T-helper 1 cell treated with Interleukin-12 subunit alpha and Interleukin-12 subunit beta and Interleukin-4 antibody, amounts not matched to agents 30 μg/mL and 1 μg/mL, for 36 hours (primary cell): ENCODE data around the gene GRIK1.

ENCODE experiments used
- H3K27ac Mint-ChIP-seq: one replicate; pipeline ENCODE4 v1.8.0; 2021; ENCODE audit warnings: mild to moderate bottlenecking, mixed read lengths
- H3K27me3 Mint-ChIP-seq: one replicate; pipeline ENCODE4 v1.8.0; 2021; ENCODE audit warnings: low read depth, mixed read lengths
- H3K36me3 Mint-ChIP-seq: one replicate; pipeline ENCODE4 v1.8.0; 2021; ENCODE audit warnings: low read depth, mixed read lengths
- H3K4me1 Mint-ChIP-seq: one replicate; pipeline ENCODE4 v1.8.0; 2021; ENCODE audit warnings: low read depth, mixed read lengths
- H3K4me3 Mint-ChIP-seq: one replicate; pipeline ENCODE4 v1.8.0; 2021; ENCODE audit warnings: mild to moderate bottlenecking, moderate library complexity, mixed read lengths
- H3K9me3 Mint-ChIP-seq: one replicate; pipeline ENCODE4 v1.8.0; 2021; ENCODE audit warnings: mixed read lengths

The GRIK1 gene

DNA sequence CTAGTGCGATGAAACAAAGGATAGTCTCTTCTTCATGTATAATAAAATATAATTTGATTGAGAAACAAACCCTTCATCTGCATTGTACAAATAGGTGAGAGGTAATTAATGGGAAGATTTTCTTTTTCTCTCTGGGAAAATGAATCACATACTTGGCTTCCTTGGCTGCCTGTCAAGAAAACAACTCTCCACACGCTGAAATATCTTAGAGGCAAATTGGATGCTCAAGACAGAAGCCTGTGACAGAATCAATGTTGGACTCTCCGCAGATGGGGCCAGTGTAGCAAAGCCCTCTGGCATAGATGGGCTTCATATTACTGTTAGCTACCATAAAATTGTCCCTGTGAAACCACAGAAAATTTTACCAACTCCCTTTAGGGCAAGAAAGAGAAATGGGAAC is 186.6 kb downstream of the GRIK1 start:
- Mint-ChIP-seq H3K27ac (no peak overlapping the region), H3K4me3 (no peak overlapping the region), H3K36me3 (no peaks in the 10 kb centered on the region), H3K4me1 (no peaks in the 10 kb centered on the region), H3K9me3 (no peaks in the 10 kb centered on the region), H3K27me3 (no peaks in the 10 kb centered on the region)

DNA sequence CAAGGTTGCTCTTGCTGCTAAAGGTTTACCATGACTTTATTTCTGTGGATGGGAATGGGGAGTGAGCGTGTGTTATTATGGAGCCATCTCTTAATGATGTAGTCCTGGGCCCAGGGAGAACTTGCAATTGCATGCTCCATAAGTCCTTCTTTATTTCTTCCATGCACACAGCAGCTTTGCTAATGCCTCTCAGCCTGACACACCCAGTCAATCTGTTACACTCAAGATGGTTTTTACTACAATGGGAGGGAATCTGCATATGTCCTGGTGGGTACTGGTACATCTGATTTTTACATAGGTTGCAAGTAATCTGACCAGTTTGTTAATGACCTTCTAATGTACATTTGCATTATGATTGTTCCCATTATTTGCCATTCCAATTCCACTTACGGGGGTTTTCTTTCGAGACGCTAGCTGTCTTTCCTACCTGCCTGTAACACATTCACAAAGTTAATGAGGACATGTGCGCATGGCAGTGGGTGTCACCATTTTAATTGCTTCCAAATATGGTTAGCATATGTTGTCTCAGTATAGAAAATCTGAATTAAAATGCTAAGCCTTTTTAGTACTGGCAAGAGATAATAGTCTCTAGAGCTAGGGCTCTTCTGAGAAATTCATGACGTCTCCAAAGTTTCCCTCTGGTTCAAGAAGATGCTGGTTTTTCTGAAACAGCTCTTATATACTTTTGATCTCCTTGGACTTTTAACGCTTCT is 188.2 kb downstream of the GRIK1 start:
- Mint-ChIP-seq H3K27ac (no peak overlapping the region), H3K27me3 (no peaks in the 10 kb centered on the region), H3K4me3 (no peak overlapping the region), H3K9me3 (no peaks in the 10 kb centered on the region), H3K36me3 (no peaks in the 10 kb centered on the region), H3K4me1 (no peaks in the 10 kb centered on the region)

DNA sequence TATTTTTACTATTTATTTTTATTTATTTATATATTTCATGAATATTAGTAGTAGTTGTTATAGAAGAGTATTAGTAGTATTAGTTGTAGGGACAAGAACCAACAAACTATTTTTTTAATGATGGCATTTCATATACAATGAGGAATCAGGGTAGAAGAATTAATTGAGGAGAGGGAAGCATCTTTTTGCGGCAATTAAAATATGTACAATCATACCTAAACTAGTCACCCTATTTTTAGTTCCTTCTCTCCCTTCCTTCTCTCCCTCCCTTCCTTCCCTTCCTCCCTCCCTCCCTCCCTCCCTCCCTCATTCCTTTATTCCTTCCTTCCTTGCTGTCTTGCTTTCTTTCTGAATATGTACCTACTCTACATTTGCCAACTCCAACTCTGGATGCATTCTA is 189.8 kb downstream of the GRIK1 start:
- H3K9me3 Mint-ChIP-seq, result no peaks in the 10 kb centered on the region
- no peak overlapping the region for H3K27ac Mint-ChIP-seq
- no peak overlapping the region for H3K4me3 Mint-ChIP-seq
- H3K27me3 Mint-ChIP-seq, result no peaks in the 10 kb centered on the region
- no peaks in the 10 kb centered on the region for H3K36me3 Mint-ChIP-seq
- no peaks in the 10 kb centered on the region for H3K4me1 Mint-ChIP-seq

DNA sequence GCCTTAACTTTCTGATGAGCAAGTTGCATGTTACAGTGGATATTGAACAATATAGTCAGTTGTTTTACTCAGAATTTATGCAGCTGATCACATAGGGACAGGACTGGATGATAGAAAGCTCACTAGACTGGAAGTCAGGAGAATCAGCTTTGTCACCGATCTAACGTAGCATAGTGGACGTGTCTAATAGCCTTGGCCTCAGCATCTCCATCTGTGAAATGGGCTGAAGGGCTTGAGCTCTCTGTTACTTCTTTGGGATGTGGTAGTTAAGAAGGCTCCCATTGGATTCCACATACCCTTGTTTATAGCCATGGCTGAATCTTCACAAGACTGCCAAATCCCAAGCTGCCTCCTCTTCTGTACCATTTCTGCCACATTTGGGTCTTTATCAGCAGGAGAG is 190.6 kb downstream of the GRIK1 start:
- Mint-ChIP-seq H3K9me3 (no peaks in the 10 kb centered on the region), H3K4me3 (no peak overlapping the region), H3K27ac (no peak overlapping the region), H3K36me3 (no peaks in the 10 kb centered on the region), H3K4me1 (no peaks in the 10 kb centered on the region), H3K27me3 (no peaks in the 10 kb centered on the region)

DNA sequence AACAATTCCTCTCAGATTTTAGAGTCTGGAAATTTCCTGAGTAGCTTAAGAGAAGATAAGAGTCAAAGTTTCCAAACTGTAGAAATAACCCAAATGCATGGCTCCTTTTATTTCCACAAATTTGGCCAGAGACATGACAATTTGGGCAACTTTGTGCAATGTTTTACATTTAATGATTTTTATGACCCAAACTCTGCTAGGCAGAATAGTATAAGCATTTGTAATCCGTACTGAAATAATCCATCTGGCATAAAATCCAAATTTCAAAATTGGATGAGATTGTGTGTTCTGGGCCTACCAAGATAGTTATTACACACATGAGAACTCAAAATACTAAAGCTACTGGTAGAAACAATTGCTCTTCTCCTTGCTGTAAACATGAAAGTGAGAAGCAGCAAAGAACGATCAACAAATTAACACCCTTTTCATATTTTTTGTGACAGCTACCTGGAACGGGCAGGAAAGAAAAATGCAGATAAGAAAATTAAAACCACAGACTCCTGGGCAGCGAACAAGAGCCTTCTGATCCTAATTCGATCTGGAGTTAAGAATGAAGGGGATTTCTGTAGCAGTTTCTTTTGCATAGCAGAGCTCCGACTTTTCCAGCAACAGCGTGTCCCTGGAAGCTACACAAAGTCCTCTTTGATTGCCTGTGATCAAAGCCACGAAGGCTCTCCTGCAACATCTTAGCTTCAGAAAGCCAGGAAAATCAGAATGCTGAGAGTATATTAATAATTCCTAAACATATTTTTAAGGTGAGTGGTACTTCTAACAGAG is 191.2 kb downstream of the GRIK1 start:
- Mint-ChIP-seq H3K27me3 (no peaks in the 10 kb centered on the region), H3K36me3 (no peaks in the 10 kb centered on the region), H3K4me1 (no peaks in the 10 kb centered on the region)

DNA sequence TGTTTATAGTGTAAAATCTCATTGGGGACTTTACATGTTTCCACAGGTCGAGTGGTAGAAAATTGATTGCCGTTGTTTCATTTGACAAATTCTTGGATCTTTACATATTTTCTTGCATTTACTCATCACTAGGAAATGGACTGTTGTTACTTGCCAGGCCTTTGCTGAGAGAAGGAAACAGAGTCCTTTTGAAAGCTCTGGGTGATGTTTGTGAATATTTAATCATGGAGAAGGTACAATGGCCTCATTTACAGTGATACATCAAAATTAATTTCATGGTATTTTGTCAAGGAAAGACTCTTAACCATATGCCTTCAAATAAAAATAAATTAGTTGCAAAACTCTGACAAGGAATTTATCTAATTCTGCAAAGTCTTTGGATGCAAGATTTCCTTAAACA is 198.0 kb downstream of the GRIK1 start:
- no peak overlapping the region for H3K27ac Mint-ChIP-seq
- H3K4me1 Mint-ChIP-seq, result no peaks in the 10 kb centered on the region
- H3K36me3 Mint-ChIP-seq, result no peaks in the 10 kb centered on the region
- H3K4me3 Mint-ChIP-seq, result no peak overlapping the region
- H3K27me3 Mint-ChIP-seq, result no peaks in the 10 kb centered on the region
- H3K9me3 Mint-ChIP-seq, result no peaks in the 10 kb centered on the region

More for the DNA sequence above, 191.2 kb downstream of the GRIK1 start:
- no peak overlapping the region for H3K4me3 Mint-ChIP-seq
- no peak overlapping the region for H3K27ac Mint-ChIP-seq
- H3K9me3 Mint-ChIP-seq, result no peaks in the 10 kb centered on the region

DNA sequence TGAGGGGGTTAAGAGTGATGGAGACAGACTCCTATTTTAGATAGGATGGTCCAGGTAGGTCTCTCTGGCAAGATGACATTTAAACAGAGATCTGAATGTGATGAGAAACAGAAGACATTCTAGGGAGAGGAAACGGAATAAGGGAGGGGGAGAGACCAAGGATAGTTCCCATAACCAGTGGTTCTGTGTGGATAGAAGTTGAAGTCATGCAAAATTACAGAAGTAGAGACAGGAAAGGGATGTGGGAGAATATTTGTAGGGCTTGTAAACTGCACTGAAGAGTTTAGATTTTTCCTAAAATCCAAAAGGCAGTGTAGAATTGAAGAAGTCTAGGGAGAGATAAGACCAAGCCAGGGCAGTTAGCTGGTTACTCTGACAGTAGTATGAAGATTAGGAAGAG is 200.6 kb downstream of the GRIK1 start:
- Mint-ChIP-seq H3K9me3 (no peaks in the 10 kb centered on the region), H3K4me3 (no peak overlapping the region), H3K27ac (no peak overlapping the region), H3K36me3 (no peaks in the 10 kb centered on the region), H3K4me1 (no peaks in the 10 kb centered on the region), H3K27me3 (no peaks in the 10 kb centered on the region)

DNA sequence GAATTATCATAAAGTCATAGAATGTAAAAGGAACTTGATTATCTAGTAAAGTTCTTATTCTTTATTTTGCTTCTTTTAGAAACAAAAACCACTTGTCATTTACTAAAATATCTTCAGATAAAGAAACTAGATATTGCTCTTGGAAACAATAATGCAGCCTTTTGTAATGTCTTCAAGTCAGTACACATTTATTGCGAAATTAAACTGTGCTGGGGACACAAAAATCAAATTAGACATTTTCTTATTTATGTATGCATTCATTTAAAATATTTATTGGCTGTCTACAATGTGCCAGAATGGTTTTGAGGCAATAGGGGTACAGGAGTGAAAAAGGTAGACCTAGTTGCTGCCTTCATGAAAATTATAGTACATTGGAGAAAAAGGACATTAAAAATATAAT is 201.1 kb downstream of the GRIK1 start:
- Mint-ChIP-seq H3K36me3 (no peaks in the 10 kb centered on the region), H3K4me1 (no peaks in the 10 kb centered on the region), H3K4me3 (no peak overlapping the region), H3K27me3 (no peaks in the 10 kb centered on the region), H3K9me3 (no peaks in the 10 kb centered on the region), H3K27ac (no peak overlapping the region)

DNA sequence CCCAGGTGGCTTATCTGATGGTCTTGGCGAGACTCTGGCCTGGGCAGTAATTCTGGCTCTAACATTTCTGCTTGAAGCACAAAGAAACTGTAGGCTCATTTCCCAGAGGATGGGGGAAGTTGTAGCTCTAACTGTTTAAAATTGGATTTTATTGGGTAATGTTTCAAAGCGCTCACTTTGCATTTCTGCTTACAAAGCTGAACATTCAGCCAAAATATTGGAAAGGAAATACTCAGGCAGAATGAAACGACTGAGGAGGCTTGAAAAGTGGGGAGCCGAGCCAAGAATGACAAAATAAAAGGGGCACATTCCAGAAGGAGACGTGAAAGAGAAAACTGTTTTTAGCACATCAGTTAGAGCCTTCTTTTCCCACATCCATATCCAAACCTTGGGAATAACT is 202.6 kb downstream of the GRIK1 start:
- Mint-ChIP-seq H3K27ac (no peak overlapping the region), H3K36me3 (no peaks in the 10 kb centered on the region), H3K4me3 (no peak overlapping the region), H3K9me3 (no peaks in the 10 kb centered on the region), H3K27me3 (no peaks in the 10 kb centered on the region), H3K4me1 (no peaks in the 10 kb centered on the region)

DNA sequence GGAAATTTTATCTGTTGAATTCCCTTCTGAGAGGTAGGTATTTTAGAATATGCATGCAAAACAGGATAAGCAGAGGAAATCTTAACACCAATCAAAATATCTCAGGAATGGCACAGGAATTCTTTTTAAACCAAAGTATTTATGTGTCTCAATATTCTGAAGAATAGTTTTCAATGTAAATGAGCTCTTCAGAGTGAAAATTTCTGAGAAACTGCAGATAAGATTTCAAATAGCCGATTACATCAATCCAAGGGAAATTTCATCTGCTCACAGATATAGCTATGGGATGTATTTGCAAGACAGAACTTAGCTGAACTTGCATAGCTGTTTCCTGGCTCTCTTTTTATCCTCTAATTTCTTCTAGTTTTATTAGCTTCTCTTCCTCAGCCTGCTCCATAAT is 209.5 kb downstream of the GRIK1 start:
- Mint-ChIP-seq H3K36me3 (no peaks in the 10 kb centered on the region), H3K9me3 (no peaks in the 10 kb centered on the region), H3K27me3 (no peaks in the 10 kb centered on the region), H3K4me3 (no peak overlapping the region), H3K4me1 (no peaks in the 10 kb centered on the region), H3K27ac (no peak overlapping the region)

DNA sequence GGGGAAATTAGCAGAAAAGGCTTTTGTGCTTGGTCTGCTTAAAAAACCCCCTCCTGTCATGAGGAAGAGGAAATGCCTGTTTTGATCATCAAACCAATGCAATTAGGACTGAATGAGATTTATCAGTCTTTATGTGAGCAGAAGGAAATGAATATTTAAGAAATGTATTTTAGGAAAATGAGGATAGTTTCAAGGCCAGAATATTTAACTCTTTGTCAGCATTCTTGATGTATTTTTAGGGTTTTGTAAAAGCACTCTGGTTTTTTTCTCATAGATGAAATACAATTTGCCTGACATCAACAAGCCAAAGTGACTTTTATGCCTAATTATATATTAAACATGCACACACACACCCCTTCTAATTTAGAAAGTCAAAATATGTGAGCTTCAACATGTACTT is 213.8 kb downstream of the GRIK1 start:
- Mint-ChIP-seq H3K4me1 (no peaks in the 10 kb centered on the region), H3K27ac (no peak overlapping the region), H3K36me3 (no peaks in the 10 kb centered on the region), H3K27me3 (peaks cover 5% of the 10 kb centered on the region), H3K9me3 (no peaks in the 10 kb centered on the region), H3K4me3 (no peak overlapping the region)

DNA sequence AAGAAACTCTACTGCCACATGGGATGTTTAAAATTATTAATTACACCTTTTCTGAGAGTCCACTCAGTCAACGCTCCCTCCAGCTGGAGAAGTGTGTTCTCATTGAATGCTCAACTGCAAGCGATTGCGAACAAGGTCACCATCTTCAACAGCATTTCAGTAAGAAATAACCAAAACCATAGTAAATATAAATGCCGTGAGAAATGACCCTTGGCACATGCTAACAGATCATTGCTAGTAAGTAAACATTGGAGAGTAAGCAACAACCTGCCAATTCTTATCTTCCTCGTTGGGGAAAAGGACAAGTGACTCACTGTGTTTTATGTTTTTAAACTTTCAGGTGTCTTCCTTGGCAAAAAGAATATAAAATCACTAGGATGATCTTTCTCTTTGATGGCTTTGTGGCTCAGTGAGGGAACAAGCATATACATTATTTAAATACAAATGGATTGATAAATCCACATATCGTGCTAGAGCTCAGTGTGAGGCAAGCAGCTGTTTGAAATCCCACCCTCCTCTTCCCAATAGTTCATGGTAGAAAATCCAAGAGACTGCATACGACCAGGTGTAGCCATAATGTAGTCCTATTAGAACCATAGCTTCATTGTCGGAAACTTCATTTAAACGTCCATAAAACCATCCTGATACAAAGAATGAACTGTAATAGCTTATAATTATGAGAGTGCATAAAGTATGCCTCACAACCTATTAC is 214.6 kb downstream of the GRIK1 start:
- peaks cover 5% of the 10 kb centered on the region for H3K27me3 Mint-ChIP-seq
- no peaks in the 10 kb centered on the region for H3K36me3 Mint-ChIP-seq
- no peaks in the 10 kb centered on the region for H3K9me3 Mint-ChIP-seq
- H3K27ac Mint-ChIP-seq, result no peak overlapping the region
- H3K4me3 Mint-ChIP-seq, result no peak overlapping the region
- no peaks in the 10 kb centered on the region for H3K4me1 Mint-ChIP-seq

DNA sequence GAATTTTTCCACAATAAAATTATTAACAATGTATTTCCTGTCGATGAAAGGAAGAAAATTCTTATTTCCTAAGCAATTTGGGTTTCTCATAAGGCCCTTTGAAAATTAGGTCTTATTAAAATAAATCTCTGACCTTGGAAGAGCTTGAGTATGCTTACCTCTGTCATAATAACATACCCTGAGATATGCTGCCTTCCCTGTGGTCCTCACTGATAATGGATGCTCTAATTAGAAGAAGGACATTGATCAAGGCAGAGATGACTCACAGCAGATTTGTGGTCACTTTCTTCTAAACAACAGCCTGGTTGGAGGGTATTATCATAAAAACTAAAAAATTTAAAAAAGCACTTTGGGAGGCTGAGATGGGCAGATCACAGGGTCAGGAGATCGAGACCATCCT is 217.8 kb downstream of the GRIK1 start:
- Mint-ChIP-seq H3K27ac (no peak overlapping the region), H3K36me3 (no peaks in the 10 kb centered on the region), H3K4me1 (no peaks in the 10 kb centered on the region), H3K4me3 (no peak overlapping the region), H3K27me3 (peaks cover 5% of the 10 kb centered on the region), H3K9me3 (no peaks in the 10 kb centered on the region)

DNA sequence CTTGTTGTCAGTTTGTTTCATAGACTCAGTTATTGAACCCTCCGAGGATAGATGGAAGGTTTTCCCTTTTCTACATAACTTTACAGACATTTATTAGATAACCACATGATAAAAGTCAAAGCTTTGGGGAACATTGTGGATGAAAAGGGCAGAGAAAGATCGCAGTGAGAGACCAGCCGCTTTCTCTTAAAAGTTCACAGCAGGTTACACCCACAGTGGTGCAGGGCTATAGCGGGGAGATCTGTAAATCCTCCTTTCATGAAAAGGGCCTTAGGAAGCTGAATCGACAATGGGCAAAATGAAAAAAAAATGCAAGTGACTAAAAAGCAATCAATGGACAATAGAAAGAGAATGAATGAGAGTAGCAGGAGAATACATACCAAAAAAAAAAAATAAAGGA is 218.6 kb downstream of the GRIK1 start:
- Mint-ChIP-seq H3K27ac (no peak overlapping the region), H3K9me3 (peaks cover 4% of the 10 kb centered on the region), H3K27me3 (peaks cover 5% of the 10 kb centered on the region), H3K4me1 (no peaks in the 10 kb centered on the region), H3K4me3 (no peak overlapping the region), H3K36me3 (no peaks in the 10 kb centered on the region)

DNA sequence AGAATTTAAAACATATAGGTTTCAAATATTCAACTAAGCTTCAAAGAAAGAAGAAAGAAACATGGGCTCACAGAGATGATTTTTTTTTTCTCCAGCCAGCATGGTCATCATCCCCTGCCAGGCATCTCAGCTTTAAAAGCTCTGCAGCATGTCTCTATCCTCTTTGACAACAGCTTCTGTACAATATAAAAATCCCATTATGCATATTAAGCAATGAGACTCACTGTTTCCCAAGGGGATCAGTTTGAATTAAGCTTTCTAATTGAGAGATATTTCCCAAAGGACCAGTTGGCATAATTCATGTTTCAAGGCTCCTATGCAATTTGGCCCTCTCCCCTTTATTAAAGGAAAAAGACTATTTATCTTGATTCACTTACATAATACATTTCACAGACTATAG is 220.3 kb downstream of the GRIK1 start:
- Mint-ChIP-seq H3K4me3 (no peak overlapping the region), H3K27ac (no peak overlapping the region), H3K27me3 (peaks cover 5% of the 10 kb centered on the region), H3K9me3 (peaks cover 9% of the 10 kb centered on the region), H3K36me3 (no peaks in the 10 kb centered on the region), H3K4me1 (no peaks in the 10 kb centered on the region)
